Caki2 (cell line): ENCODE data around the gene HOXA9. TPM values are rescaled to one million over a fixed set of nuclear protein-coding genes. Genes with fewer than 3 reads are reported as not detected.

Experiments
- DNase-seq: peaks from one replicate; pipeline ENCODE4 v3.0.0-alpha.2; 2015; ENCODE audit warnings: low read depth
- in situ Hi-C: cut with HindIII; loops from 2 replicates; pipeline ENCODE4 v1.10.0; 2016; ENCODE audit warnings: low sequenced_read_pairs, low pct_unique_long_range_greater_than_20kb, mixed read lengths
- total RNA-seq: library from RNA; depleted of rRNA; stranded (reverse); fragments of >200 nt; shearing (Covaris generic); gene quantifications from 2 replicates; pipeline ENCODE4 v1.2.3, GENCODE V29; 2014; ENCODE audit warnings: low replicate concordance

HOXA9 gene
- total RNA-seq, 1 experiment from 2014 or later: 46.9 TPM

GRCh38 chr7:27160145-27160545 lies 5.2 kb downstream of the HOXA9 start:
- in situ Hi-C loops: loop anchor here (5.0 kb wide), 1 partner anchor 33 kb away; no protein-coding TSS in a partner anchor
- peak; percentile 22 for DNase-seq

GRCh38 chr7:27159266-27160144 lies 5.8 kb downstream of the HOXA9 start:
- in situ Hi-C loops: loop anchor here (5.0 kb wide), 1 partner anchor 32 kb away; no protein-coding TSS in a partner anchor
- DNase-seq: no peak

GRCh38 chr7:27158436-27159265 lies 6.7 kb downstream of the HOXA9 start:
- no peak for DNase-seq
- in situ Hi-C loops: no loop called here

- in situ Hi-C loops: no loop called here
- DNase-seq: no peak
Observed at GRCh38 chr7:27157702-27158431, 7.5 kb downstream of the HOXA9 start.

GRCh38 chr7:27156916-27157701 lies 8.2 kb downstream of the HOXA9 start:
- no peak for DNase-seq
- in situ Hi-C loops: no loop called here

GRCh38 chr7:27156508-27156898 lies 8.8 kb downstream of the HOXA9 start, which contains the start of gene HOXA7:
HOXA7 (minus strand) TSS chr7:27156675; CDS start chr7:27156545, 130 bp downstream.
- in situ Hi-C loops: no loop called here

GRCh38 chr7:27155816-27156507 lies 9.4 kb downstream of the HOXA9 start:
- in situ Hi-C loops: no loop called here
- DNase-seq: peak; percentile 54

More at GRCh38 chr7:27156508-27156898, 8.8 kb downstream of the HOXA9 start, which contains the start of gene HOXA7:
- peak; percentile 53 for DNase-seq

- no peak for DNase-seq
- in situ Hi-C loops: no loop called here
Observed at GRCh38 chr7:27154901-27155815, 10.2 kb downstream of the HOXA9 start.

- DNase-seq: no peak
- in situ Hi-C loops: no loop called here
Observed at GRCh38 chr7:27154369-27154768, 11.0 kb downstream of the HOXA9 start.

- DNase-seq: no peak
- in situ Hi-C loops: no loop called here
Observed at GRCh38 chr7:27153526-27153925, 11.8 kb downstream of the HOXA9 start.

- DNase-seq: no peak
- in situ Hi-C loops: no loop called here
Observed at GRCh38 chr7:27152816-27153442, 12.4 kb downstream of the HOXA9 start.

- in situ Hi-C loops: no loop called here
- DNase-seq: peak; percentile 35
Observed at GRCh38 chr7:27151931-27152815, 13.2 kb downstream of the HOXA9 start, which contains the start of gene HOXA3. HOXA3 (minus strand) TSS chr7:27152583; CDS start chr7:27110640, 41,943 bp downstream.

GRCh38 chr7:27151341-27151930 lies 13.9 kb downstream of the HOXA9 start:
- in situ Hi-C loops: no loop called here

GRCh38 chr7:27150568-27151340 lies 14.6 kb downstream of the HOXA9 start:
- DNase-seq: peak; percentile 89
- in situ Hi-C loops: no loop called here

More at GRCh38 chr7:27151341-27151930, 13.9 kb downstream of the HOXA9 start:
- no peak for DNase-seq
